GM21723 (cell line): ENCODE results near the gene HBQ1.
"Not testable (repeated sequence)": the region's sequence is repeated elsewhere in the genome, so short reads cannot be mapped to it uniquely, and the experiment has no call there.

ENCODE experiments used
- ATAC-seq: cut with Tn5 transposase; IDR thresholded peaks from one replicate; pipeline ENCODE4 v1.9.1; 2021; ENCODE audit warnings: mild to moderate bottlenecking, moderate library complexity; ENCODE audit not compliant: unreplicated experiment

The HBQ1 gene

DNA sequence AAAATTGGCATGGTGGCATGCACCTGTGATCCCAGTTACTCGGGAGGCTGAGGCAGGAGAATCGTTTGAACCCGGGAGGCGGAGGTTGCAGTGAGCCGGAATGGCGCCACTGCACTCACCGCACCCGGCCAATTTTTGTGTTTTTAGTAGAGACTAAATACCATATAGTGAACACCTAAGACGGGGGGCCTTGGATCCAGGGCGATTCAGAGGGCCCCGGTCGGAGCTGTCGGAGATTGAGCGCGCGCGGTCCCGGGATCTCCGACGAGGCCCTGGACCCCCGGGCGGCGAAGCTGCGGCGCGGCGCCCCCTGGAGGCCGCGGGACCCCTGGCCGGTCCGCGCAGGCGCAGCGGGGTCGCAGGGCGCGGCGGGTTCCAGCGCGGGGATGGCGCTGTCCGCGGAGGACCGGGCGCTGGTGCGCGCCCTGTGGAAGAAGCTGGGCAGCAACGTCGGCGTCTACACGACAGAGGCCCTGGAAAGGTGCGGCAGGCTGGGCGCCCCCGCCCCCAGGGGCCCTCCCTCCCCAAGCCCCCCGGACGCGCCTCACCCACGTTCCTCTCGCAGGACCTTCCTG, at the start of gene HBQ1:
TSS of gene HBQ1 (plus strand) at position 359 of the 575 bp plus-strand sequence. CDS start at position 387, 28 bp downstream.
- no peak for ATAC-seq

DNA sequence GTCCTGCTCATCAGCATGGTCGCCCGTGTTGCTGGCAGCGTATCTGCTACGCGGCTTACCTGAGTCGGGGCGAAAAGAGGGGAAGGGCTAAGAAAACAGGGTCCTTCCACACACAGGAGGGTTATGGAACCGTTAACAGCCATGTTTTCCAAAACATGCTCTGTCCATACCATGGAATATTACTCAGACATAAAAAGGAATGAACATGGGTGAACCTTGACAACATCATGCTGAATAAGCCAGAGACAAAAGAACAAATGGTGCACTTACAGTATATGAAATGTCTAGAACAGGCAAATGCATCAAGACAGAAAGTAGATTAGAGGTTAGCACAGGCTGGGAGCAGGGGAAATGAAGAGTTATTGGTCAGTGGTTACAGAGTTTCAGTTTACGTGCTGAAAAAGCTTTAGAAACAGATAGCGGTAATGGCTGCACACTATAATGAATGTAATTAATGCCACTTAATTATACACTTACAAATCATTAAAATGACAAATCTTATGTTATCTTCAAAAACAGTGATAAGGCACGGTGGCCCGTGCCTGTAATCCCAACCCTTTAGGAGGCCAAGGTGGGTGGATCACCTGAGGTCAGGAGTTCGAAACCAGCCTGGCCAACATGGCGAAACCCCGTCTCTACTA, 49.6 kb upstream of the HBQ1 start:
- ATAC-seq, result no peak

GRCh38 chr16:132120-132519, 48.1 kb upstream of the HBQ1 start:
- no peak for ATAC-seq

DNA sequence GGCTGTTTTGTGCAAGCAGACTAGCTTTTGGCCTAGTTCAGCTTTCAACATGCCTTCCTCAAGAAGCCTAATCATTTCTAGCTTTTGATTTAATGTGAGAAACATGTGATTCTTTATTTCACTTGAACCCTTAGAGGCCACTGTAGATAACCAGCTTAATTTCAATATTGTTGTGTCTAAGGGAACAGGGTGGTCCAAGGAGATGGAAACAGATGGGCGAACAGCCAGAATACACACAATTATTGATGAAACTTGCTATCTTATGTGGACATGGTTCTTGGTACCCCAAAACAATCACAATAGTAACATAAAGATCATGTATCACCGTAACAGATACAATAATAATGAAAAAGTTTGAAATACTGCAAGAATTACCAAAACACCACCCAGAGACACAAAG, 46.5 kb upstream of the HBQ1 start:
- no peak for ATAC-seq

- no peak for ATAC-seq
Measured at GRCh38 chr16:138049-138417, 42.2 kb upstream of the HBQ1 start.

GRCh38 chr16:140175-140857, 39.9 kb upstream of the HBQ1 start:
- no peak for ATAC-seq

GRCh38 chr16:142405-142967, 37.8 kb upstream of the HBQ1 start:
- no peak for ATAC-seq

DNA sequence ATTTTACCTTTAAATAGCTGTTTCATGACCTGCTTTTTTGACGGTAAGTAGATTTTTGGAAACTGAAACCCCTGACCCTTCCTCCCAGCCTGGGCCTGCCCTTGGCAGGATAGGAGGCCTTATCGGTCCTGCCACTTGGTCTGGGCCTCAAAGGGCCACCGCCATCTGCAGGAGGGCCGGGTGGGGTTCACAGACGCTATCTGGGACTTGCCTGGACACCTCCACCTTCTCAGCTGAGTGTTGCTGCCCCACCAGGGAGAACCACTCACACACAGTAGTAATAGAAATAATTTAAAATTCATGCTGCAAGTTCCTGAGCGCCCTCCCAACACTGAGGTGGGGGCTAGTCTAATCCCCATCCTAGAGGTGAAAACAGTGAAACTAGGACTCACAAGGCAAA, 37.2 kb upstream of the HBQ1 start:
- ATAC-seq, result no peak

DNA sequence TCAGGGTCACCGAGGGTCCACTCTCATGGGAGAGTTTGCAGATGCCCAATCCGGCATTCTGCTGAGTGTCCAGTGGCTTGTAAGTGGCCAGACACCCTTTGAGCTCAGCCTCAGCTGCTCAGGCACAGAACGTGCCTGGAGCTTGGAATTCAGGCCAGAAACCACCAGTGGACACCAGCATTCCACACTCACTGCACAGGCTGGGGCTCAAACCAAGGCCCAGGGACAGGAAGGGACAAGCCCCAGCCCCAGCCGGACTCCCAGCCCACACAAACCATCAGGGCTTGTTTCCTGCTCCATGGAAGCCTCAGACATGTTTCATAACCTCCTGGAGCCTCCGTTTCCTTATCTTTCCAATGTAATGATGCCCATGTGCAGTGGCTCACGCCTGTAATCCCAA, 36.8 kb upstream of the HBQ1 start:
- no peak for ATAC-seq

DNA sequence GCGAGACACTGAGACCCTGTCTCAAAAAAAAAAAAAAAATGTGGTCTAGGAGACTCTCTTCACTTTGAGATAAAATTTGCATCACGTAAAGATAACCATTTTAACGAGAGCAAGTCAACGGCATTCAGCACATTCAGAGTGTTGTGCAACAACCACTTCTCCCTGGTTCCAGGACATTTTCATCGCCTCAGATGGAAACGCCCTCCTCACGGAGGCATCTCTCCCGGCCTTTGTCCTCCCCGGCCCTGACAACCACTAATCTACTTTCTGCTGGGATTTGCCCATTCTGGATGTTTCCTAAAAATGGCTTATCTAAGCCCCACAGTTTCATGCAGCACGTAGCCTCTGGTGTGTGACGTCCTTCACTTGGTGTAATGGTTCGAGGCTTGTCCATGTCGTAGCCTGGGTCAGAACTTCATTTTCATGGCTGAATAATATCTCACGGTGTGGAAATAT, 35.4 kb upstream of the HBQ1 start:
- no peak for ATAC-seq

- no peak for ATAC-seq
Measured at GRCh38 chr16:146646-147045, 33.6 kb upstream of the HBQ1 start.

GRCh38 chr16:149024-149660, 31.1 kb upstream of the HBQ1 start:
- ATAC-seq, result no peak

DNA sequence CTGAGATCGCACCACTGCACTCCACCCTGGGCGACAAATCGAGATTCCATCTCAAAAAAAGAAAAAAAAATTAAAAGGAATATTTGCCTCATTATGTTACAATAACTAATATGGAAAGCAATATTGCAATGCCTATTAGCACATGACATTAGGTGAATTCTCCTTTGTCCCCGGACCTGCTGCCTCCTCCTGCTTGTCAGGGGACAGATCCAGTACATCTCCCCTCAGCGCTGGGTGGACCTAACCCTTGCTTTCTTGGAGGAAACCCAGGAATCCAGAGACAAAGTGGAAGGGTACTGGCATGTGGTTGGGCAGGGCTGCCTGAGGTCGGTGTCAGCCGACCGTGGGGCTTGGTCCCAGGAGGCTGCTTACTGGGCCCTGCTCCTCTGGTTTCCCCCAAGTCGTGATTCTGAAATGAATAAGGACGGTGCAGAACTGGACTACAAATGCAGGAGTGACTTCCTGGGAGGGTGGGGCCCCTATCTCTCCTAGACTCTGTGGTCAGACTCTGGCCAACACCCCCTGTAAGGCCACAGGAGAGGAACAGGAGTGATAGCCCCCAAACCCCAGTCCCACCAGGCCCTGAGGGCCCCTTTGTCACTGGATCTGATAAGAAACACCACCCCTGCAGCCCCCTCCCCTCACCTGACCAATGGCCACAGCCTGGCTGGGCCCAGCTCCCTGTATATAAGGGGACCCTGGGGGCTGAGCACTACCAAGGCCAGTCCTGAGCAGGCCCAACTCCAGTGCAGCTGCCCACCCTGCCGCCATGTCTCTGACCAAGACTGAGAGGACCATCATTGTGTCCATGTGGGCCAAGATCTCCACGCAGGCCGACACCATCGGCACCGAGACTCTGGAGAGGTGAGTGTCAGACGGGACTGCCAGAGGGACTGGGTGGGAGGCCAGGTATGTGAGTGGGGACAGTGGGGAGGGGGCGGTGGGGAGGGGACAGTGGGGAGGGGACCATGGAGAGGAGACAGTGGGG, 27.8 kb upstream of the HBQ1 start, which contains the start of gene HBZ:
TSS of gene HBZ (plus strand) at position 504 of the 988 bp plus-strand sequence. CDS start at position 770, 266 bp downstream.
- ATAC-seq, result no peak

DNA sequence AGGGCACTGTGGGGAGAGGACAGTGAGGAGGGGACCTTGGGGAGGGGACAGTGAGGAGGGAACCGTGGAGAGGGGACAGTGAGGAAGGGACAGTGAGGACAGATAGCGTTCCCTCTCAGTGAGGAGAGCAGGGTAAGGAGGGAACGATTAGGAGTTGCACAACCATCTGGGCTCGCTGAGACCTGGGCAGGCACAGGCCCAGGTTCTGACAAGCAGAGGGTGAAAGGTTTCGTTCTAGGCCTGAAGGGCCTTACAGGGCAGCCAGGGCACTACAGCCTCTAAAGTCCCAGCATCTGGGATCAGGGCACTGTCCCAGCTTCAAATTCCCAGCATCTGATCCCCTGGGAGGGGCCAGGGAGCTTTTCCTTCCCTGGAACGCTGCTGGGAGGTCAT, 27.1 kb upstream of the HBQ1 start:
- ATAC-seq, result not testable (repeated sequence)

GRCh38 chr16:153550-154216, 26.6 kb upstream of the HBQ1 start:
- ATAC-seq, result not testable (repeated sequence)

DNA sequence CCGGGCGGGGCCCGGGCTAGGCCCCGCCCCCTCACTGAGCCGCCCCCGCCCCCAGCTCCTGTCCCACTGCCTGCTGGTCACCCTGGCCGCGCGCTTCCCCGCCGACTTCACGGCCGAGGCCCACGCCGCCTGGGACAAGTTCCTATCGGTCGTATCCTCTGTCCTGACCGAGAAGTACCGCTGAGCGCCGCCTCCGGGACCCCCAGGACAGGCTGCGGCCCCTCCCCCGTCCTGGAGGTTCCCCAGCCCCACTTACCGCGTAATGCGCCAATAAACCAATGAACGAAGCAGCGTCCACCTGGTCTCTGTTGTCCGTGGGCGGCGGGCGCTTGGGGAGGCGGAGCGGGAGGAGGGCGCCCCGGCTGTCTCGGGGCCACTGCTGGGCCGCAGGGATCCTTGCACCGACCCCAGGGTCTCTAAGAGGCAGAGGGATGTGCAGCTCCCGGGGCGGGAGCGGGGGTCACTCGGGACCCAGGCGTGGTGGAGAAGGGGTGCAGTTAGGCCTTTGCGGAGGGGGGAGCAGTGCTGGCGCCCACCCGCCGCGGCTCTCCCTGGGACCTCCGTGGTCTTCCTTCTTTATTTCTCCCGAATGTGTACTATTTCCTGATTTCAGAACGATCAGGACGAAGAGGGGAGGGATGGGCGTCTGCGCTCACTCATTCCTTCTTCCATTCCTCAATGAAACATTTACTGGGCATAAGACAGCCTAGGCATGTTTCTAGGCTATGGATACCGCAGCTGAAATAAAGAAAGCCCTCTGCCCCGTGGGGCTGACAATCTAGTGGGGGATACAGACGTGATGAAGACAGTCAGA, 25.8 kb upstream of the HBQ1 start:
- ATAC-seq, result no peak

- ATAC-seq, result no peak
Measured at GRCh38 chr16:155031-155398, 25.2 kb upstream of the HBQ1 start.

GRCh38 chr16:159136-159849, 21.0 kb upstream of the HBQ1 start:
- no peak for ATAC-seq
